HepG2 (cell line): ENCODE results near the gene BPIFB4.

ENCODE experiments used
- BRCA1 ChIP-seq: sonication (generic); formaldehyde crosslinking; IDR thresholded peaks from 2 replicates; pipeline ENCODE4 v1.4.0; 2020; ENCODE audit warnings: missing genetic modification reagents
- GATAD1 ChIP-seq: IDR thresholded peaks from 2 replicates; pipeline ENCODE4 v1.6.1; 2016; ENCODE audit warnings: missing genetic modification reagents, missing compliant biosample characterization
- KDM1A ChIP-seq: IDR thresholded peaks from 2 replicates; pipeline ENCODE4 v1.6.1; 2016; ENCODE audit warnings: missing compliant biosample characterization
- MAFF ChIP-seq: IDR thresholded peaks from 2 replicates; pipeline ENCODE4 v1.6.1; 2011; ENCODE audit warnings: low read depth, low read length, improper control_type of control experiment
- NFKB2 ChIP-seq: sonication (generic); formaldehyde crosslinking; IDR thresholded peaks from 2 replicates; pipeline ENCODE4 v1.4.0; 2020; ENCODE audit warnings: missing genetic modification reagents, borderline replicate concordance
- POLR2A ChIP-seq, 2 experiments: IDR thresholded peaks; 2 replicates each; pipeline ENCODE4 v1.6.1; 2011; ENCODE audit warnings: low read depth in 2 of 2, low read length in 2 of 2, mild to moderate bottlenecking in 1 of 2, moderate library complexity in 1 of 2; ENCODE audit not compliant: insufficient read depth in 1 of 2
- TEAD2 ChIP-seq: sonication (generic); formaldehyde crosslinking; IDR thresholded peaks from 2 replicates; pipeline ENCODE4 v1.9.0; 2021; ENCODE audit warnings: missing genetic modification reagents
- TFE3 ChIP-seq: IDR thresholded peaks from 2 replicates; pipeline ENCODE4 v1.6.1; 2016
- ZKSCAN1 ChIP-seq: fragments of 150-350 bp; IDR thresholded peaks from 2 replicates; pipeline ENCODE4 v1.6.1; 2014; ENCODE audit warnings: low read length
- ZNF512 ChIP-seq: sonication (generic); formaldehyde crosslinking; IDR thresholded peaks from 2 replicates; pipeline ENCODE4 v1.4.0; 2020; ENCODE audit warnings: mild to moderate bottlenecking, missing genetic modification reagents
- ZNF784 ChIP-seq: sonication (generic); formaldehyde crosslinking; IDR thresholded peaks from 2 replicates; pipeline ENCODE4 v1.5.1; 2020; ENCODE audit warnings: missing genetic modification reagents, mild to moderate bottlenecking, borderline replicate concordance
- TF ChIP-seq, protein P1 (sequence below): sonication (generic); formaldehyde crosslinking; IDR thresholded peaks from 2 replicates; pipeline ENCODE4 v1.5.0; 2020; ENCODE audit warnings: mild to moderate bottlenecking, missing genetic modification reagents, moderate library complexity
- TF ChIP-seq, protein P2 (sequence below): IDR thresholded peaks from 2 replicates; pipeline ENCODE4 v1.6.1; 2016; ENCODE audit warnings: missing biosample characterization, missing genetic modification reagents, low read depth
- TF ChIP-seq, protein P3 (sequence below), 2 experiments: sonication (generic) in 1 of 2; formaldehyde crosslinking in 1 of 2; IDR thresholded peaks; 2 replicates each; pipeline versions ENCODE4 v1.5.1 to v1.6.1; 2011 to 2020; ENCODE audit warnings: borderline replicate concordance in 1 of 2, low read depth in 1 of 2, low read length in 1 of 2, mild to moderate bottlenecking in 1 of 2, missing genetic modification reagents in 1 of 2, moderate library complexity in 1 of 2

- TF ChIP-seq MAFF (no peak), ZNF512 (no peak), POLR2A (IDR thresholded peaks at IDR 0.05; ENCODE audit: insufficient read depth in 1 of 2, low read depth in 2 of 2, low read length in 2 of 2) (no peak), NFKB2 (CRISPR knock-in tag) (no peak), BRCA1 (CRISPR knock-in tag) (no peak), TFE3 (no peak), ZNF784 (CRISPR knock-in tag) (no peak), TEAD2 (CRISPR knock-in tag) (no peak), GATAD1 (CRISPR knock-in tag) (no peak), ZKSCAN1 (no peak), KDM1A (CRISPR knock-in tag) (no peak)
- TF ChIP-seq, protein P1, sequence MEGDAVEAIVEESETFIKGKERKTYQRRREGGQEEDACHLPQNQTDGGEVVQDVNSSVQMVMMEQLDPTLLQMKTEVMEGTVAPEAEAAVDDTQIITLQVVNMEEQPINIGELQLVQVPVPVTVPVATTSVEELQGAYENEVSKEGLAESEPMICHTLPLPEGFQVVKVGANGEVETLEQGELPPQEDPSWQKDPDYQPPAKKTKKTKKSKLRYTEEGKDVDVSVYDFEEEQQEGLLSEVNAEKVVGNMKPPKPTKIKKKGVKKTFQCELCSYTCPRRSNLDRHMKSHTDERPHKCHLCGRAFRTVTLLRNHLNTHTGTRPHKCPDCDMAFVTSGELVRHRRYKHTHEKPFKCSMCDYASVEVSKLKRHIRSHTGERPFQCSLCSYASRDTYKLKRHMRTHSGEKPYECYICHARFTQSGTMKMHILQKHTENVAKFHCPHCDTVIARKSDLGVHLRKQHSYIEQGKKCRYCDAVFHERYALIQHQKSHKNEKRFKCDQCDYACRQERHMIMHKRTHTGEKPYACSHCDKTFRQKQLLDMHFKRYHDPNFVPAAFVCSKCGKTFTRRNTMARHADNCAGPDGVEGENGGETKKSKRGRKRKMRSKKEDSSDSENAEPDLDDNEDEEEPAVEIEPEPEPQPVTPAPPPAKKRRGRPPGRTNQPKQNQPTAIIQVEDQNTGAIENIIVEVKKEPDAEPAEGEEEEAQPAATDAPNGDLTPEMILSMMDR = no peak
- TF ChIP-seq, protein P2, sequence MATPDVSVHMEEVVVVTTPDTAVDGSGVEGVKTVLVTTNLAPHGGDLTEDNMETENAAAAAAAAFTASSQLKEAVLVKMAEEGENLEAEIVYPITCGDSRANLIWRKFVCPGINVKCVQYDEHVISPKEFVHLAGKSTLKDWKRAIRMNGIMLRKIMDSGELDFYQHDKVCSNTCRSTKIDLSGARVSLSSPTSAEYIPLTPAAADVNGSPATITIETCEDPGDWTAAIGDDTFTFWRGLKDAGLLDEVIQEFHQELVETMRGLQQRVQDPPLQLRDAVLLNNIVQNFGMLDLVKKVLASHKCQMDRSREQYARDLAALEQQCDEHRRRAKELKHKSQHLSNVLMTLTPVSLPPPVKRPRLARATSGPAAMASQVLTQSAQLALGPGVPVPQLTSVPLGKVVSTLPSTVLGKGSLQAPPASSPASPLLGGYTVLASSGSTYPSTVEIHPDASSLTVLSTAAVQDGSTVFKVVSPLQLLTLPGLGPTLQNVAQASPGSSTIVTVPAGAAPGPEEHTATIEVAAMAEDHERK (CRISPR knock-in tag) = no peak
- TF ChIP-seq, protein P3, sequence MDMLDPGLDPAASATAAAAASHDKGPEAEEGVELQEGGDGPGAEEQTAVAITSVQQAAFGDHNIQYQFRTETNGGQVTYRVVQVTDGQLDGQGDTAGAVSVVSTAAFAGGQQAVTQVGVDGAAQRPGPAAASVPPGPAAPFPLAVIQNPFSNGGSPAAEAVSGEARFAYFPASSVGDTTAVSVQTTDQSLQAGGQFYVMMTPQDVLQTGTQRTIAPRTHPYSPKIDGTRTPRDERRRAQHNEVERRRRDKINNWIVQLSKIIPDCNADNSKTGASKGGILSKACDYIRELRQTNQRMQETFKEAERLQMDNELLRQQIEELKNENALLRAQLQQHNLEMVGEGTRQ (IDR thresholded peaks at IDR 0.05; ENCODE audit: low read depth, low read length) = no peak
- TF ChIP-seq, protein P3 (CRISPR knock-in tag; IDR thresholded peaks at IDR 0.05; ENCODE audit: borderline replicate concordance) = no peak
Observed at GRCh38 chr20:33065785-33066184, 13.7 kb upstream of the BPIFB4 start.
